22Rv1 (cell line): ENCODE measurements around the gene GABRG3.

ENCODE experiments used
- ZFX ChIP-seq: fragments of 450-650 bp; IDR thresholded peaks from 2 replicates; pipeline ENCODE4 v1.6.1; 2017; ENCODE audit warnings: antibody characterized with exemption, borderline replicate concordance
- TF ChIP-seq, protein P1 (sequence below): fragments of 450-650 bp; IDR thresholded peaks from 2 replicates; pipeline ENCODE4 v1.5.1; 2017; ENCODE audit warnings: mild to moderate bottlenecking

DNA sequence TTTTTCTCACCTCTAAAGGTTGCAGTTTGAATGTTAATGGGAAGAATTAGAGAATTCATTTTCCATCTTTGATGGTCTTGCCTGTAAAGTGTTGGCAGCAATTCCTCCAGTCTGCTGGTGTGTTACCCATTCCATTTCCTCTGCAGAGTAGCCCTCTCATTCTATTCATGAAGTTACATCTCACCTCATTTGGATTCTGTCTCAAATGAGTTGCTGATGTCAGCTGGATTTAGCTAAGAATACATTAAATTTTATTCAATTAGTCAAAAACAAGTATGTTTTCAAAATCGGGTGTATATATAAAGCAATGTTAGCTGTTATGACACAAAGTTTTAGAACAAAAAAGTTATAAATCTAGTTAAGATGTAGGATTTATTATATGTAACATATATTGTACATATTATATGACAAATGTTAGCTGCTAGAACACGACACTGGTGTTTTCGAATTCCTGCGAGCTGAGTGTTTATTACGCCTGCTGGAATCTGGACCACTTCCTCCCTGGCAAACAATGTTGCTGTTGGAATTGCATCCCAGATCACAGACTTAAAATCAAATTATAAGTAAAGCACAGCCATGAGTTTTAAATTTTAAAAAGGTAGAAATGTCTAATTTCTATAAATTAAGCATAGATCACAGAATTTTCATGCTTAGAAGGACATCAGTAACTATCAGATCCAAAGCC, 611.9 kb downstream of the GABRG3 start:
- TF ChIP-seq, protein P1, sequence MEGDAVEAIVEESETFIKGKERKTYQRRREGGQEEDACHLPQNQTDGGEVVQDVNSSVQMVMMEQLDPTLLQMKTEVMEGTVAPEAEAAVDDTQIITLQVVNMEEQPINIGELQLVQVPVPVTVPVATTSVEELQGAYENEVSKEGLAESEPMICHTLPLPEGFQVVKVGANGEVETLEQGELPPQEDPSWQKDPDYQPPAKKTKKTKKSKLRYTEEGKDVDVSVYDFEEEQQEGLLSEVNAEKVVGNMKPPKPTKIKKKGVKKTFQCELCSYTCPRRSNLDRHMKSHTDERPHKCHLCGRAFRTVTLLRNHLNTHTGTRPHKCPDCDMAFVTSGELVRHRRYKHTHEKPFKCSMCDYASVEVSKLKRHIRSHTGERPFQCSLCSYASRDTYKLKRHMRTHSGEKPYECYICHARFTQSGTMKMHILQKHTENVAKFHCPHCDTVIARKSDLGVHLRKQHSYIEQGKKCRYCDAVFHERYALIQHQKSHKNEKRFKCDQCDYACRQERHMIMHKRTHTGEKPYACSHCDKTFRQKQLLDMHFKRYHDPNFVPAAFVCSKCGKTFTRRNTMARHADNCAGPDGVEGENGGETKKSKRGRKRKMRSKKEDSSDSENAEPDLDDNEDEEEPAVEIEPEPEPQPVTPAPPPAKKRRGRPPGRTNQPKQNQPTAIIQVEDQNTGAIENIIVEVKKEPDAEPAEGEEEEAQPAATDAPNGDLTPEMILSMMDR, result no peak
- TF ChIP-seq ZFX, result no peak
